Osteoblast (primary cell): ENCODE measurements around the gene CMTM8. TPM values are rescaled to one million over a fixed set of nuclear protein-coding genes. Genes with fewer than 3 reads are reported as not detected.

ENCODE experiments used
- DNase-seq: peaks from one replicate; pipeline ENCODE4 v3.0.0; 2011; ENCODE audit warnings: low spot score, mixed read lengths; ENCODE audit not compliant: insufficient read length; ENCODE audit errors: missing footprints
- H2AFZ ChIP-seq: 2 replicates; pipeline ENCODE4 v1.6.0; 2011; ENCODE audit warnings: mild to moderate bottlenecking, low read length
- H3K27ac ChIP-seq: 2 replicates; pipeline ENCODE4 v1.5.1; 2011; ENCODE audit warnings: mild to moderate bottlenecking, low read depth, low read length, moderate library complexity
- H3K27me3 ChIP-seq: 2 replicates; pipeline ENCODE4 v1.6.0; 2012; ENCODE audit warnings: mild to moderate bottlenecking, control low read depth, inconsistent platforms, low read length, moderate library complexity; ENCODE audit not compliant: insufficient read depth
- H3K36me3 ChIP-seq: 2 replicates; pipeline ENCODE4 v1.5.1; 2011; ENCODE audit warnings: mild to moderate bottlenecking, low read length, control low read depth, moderate library complexity; ENCODE audit not compliant: insufficient read depth
- H3K4me1 ChIP-seq: 2 replicates; pipeline ENCODE4 v1.5.1; 2011; ENCODE audit warnings: mild to moderate bottlenecking, low read length, control low read depth, moderate library complexity; ENCODE audit not compliant: insufficient read depth
- H3K4me2 ChIP-seq: 2 replicates; pipeline ENCODE4 v1.6.0; 2011; ENCODE audit warnings: mild to moderate bottlenecking, low read length; ENCODE audit not compliant: insufficient read depth
- H3K4me3 ChIP-seq: fragments of 200-600 bp; sonication (generic); 3 replicates; pipeline ENCODE4 v1.5.1; 2012; ENCODE audit warnings: mild to moderate bottlenecking, low read length, inconsistent platforms; ENCODE audit not compliant: insufficient read depth
- H3K79me2 ChIP-seq: 2 replicates; pipeline ENCODE4 v1.6.0; 2012; ENCODE audit warnings: mild to moderate bottlenecking, low read length, control low read depth, inconsistent platforms; ENCODE audit not compliant: insufficient read depth
- H3K9me3 ChIP-seq: 2 replicates; pipeline ENCODE4 v1.5.1; 2011; ENCODE audit warnings: low read depth, low read length, control low read depth
- H4K20me1 ChIP-seq: 2 replicates; pipeline ENCODE4 v1.6.0; 2012; ENCODE audit warnings: mild to moderate bottlenecking, low read length, control low read depth; ENCODE audit not compliant: insufficient read depth
- CTCF ChIP-seq: IDR thresholded peaks from 2 replicates; pipeline ENCODE4 v1.5.1; 2011; ENCODE audit warnings: mild to moderate bottlenecking, low read depth, low read length, moderate library complexity; ENCODE audit errors: extremely low read depth
- total RNA-seq: library from RNA; depleted of rRNA; stranded (reverse); fragments of >200 nt; gene quantifications from 2 replicates; pipeline ENCODE4 v1.2.3, GENCODE V29; 2012

The CMTM8 gene
- total RNA-seq, 1 donor = 1.4 TPM

- DNase-seq = no peak
- H3K9me3 ChIP-seq = no peaks in the 10 kb centered on the region
- no peak for TF ChIP-seq CTCF
- no peak overlapping the region for H3K27ac ChIP-seq
- no peaks in the 10 kb centered on the region for H4K20me1 ChIP-seq
- H2AFZ ChIP-seq = no peak overlapping the region
- H3K4me1 ChIP-seq = peaks cover 13% of the 10 kb centered on the region
- H3K4me2 ChIP-seq = no peak overlapping the region
- H3K4me3 ChIP-seq = no peak overlapping the region
- no peaks in the 10 kb centered on the region for H3K27me3 ChIP-seq
- H3K36me3 ChIP-seq = no peaks in the 10 kb centered on the region
- H3K79me2 ChIP-seq = peaks cover 44% of the 10 kb centered on the region
Measured at GRCh38 chr3:32405155-32405554, 166.7 kb downstream of the CMTM8 start.

GRCh38 chr3:32405711-32406323, 167.3 kb downstream of the CMTM8 start:
- Histone ChIP-seq H4K20me1 (no peaks in the 10 kb centered on the region), H3K36me3 (no peaks in the 10 kb centered on the region), H3K4me1 (peaks cover 10% of the 10 kb centered on the region), H3K4me3 (no peak overlapping the region), H3K9me3 (no peaks in the 10 kb centered on the region), H2AFZ (no peak overlapping the region), H3K27me3 (no peaks in the 10 kb centered on the region), H3K79me2 (peaks cover 46% of the 10 kb centered on the region), H3K27ac (no peak overlapping the region), H3K4me2 (no peak overlapping the region)
- no peak for TF ChIP-seq CTCF
- no peak for DNase-seq

- Histone ChIP-seq H3K27me3 (no peaks in the 10 kb centered on the region), H3K27ac (no peak overlapping the region), H3K9me3 (no peaks in the 10 kb centered on the region), H3K4me2 (no peak overlapping the region), H3K4me1 (peaks cover 5% of the 10 kb centered on the region), H3K79me2 (peaks cover 46% of the 10 kb centered on the region), H2AFZ (no peak overlapping the region), H3K4me3 (no peak overlapping the region), H4K20me1 (no peaks in the 10 kb centered on the region), H3K36me3 (no peaks in the 10 kb centered on the region)
- TF ChIP-seq CTCF = no peak
- no peak for DNase-seq
Measured at GRCh38 chr3:32406486-32407408, 168.3 kb downstream of the CMTM8 start.
